H1 (cell line): ENCODE measurements around the gene KRT81. TPM values are rescaled to one million over a fixed set of nuclear protein-coding genes. Genes with fewer than 3 reads are reported as not detected.

ENCODE experiments used
- CTCF ChIA-PET: fragments of 300-600 bp; sonication (Branson Sonifier 250); formaldehyde crosslinking; loops from one replicate; lab custom pipeline; 2021; ENCODE audit not compliant: partially characterized antibody; lab: Charles Lee
- POLR2A ChIA-PET: fragments of 300-600 bp; sonication (Branson Sonifier 250); formaldehyde crosslinking; loops from one replicate; lab custom pipeline; 2021; ENCODE audit warnings: inconsistent platforms; ENCODE audit not compliant: partially characterized antibody; lab: Charles Lee
- DNase-seq, 2 experiments: peaks; one replicate each; pipeline versions ENCODE4 v3.0.0 to v3.0.0-alpha.2; 2010 to 2022; ENCODE audit warnings: low spot score in 2 of 2, low read depth in 1 of 2, mixed read lengths in 1 of 2
- FAIRE-seq: peaks from 2 replicates; lab custom pipeline; 2011; peaks lifted over from hg19 to GRCh38; lab: Jason Lieb, UNC
- H2AFZ ChIP-seq: 2 replicates; pipeline ENCODE4 v1.8.1; 2012; ENCODE audit warnings: low read length, inconsistent platforms
- H2AK5ac ChIP-seq: 2 replicates; pipeline ENCODE4 v1.6.1; 2013; ENCODE audit warnings: low read depth, low read length
- H2BK120ac ChIP-seq: replicated peaks from 2 replicates; pipeline ENCODE3; 2013; ENCODE audit warnings: low read depth, low read length, inconsistent platforms
- H2BK12ac ChIP-seq: 2 replicates; pipeline ENCODE4 v1.6.1; 2013; ENCODE audit warnings: low read depth, low read length
- H2BK15ac ChIP-seq: 2 replicates; pipeline ENCODE4 v1.6.1; 2013; ENCODE audit warnings: low read length
- H2BK20ac ChIP-seq: 2 replicates; pipeline ENCODE4 v1.6.1; 2013; ENCODE audit warnings: low read length
- H2BK5ac ChIP-seq: 2 replicates; pipeline ENCODE4 v1.6.1; 2013; ENCODE audit warnings: low read depth, low read length
- H3K14ac ChIP-seq: 2 replicates; pipeline ENCODE4 v1.6.1; 2013; ENCODE audit warnings: inconsistent platforms; ENCODE audit not compliant: insufficient read length
- H3K18ac ChIP-seq: 2 replicates; pipeline ENCODE4 v1.6.1; 2013; ENCODE audit warnings: low read length; ENCODE audit errors: extremely low read depth
- H3K23ac ChIP-seq: 2 replicates; pipeline ENCODE4 v1.6.1; 2013; ENCODE audit warnings: inconsistent platforms; ENCODE audit not compliant: insufficient read length
- H3K23me2 ChIP-seq: 2 replicates; pipeline ENCODE4 v1.6.1; 2013; ENCODE audit warnings: low read depth, low read length
- H3K27ac ChIP-seq: 2 replicates; pipeline ENCODE4 v1.6.1; 2011; ENCODE audit warnings: low read depth, low read length, inconsistent platforms
- H3K27me3 ChIP-seq, 4 experiments: replicated peaks in 1 of 4; 1 replicate in 1 of 4; 2 replicates in 3 of 4; pipeline versions ENCODE4 v1.6.1 to v1.8.1; 2011 to 2013; ENCODE audit warnings: low read length in 3 of 4, mild to moderate bottlenecking in 3 of 4, inconsistent platforms in 2 of 4, mixed read lengths in 2 of 4, moderate library complexity in 1 of 4; ENCODE audit not compliant: control insufficient read depth in 3 of 4, insufficient read depth in 3 of 4; ENCODE audit errors: extremely low read depth in 1 of 4
- H3K36me3 ChIP-seq, 4 experiments: 2 replicates each; pipeline versions ENCODE4 v1.6.1 to v1.8.1; 2011 to 2013; ENCODE audit warnings: mild to moderate bottlenecking in 4 of 4, low read length in 3 of 4, moderate library complexity in 2 of 4, control low read depth in 1 of 4, inconsistent platforms in 1 of 4; ENCODE audit not compliant: insufficient read depth in 4 of 4, control insufficient read depth in 2 of 4
- H3K4ac ChIP-seq: replicated peaks from 2 replicates; pipeline ENCODE3; 2013; ENCODE audit warnings: low read length, low read depth, mixed read lengths, inconsistent platforms; ENCODE audit not compliant: insufficient read length
- H3K4me1 ChIP-seq, 4 experiments: replicated peaks in 1 of 4; 1 replicate in 1 of 4; 2 replicates in 3 of 4; pipeline versions ENCODE4 v1.6.1 to v1.8.1; 2011 to 2013; ENCODE audit warnings: low read length in 3 of 4, inconsistent platforms in 2 of 4, mixed read lengths in 1 of 4; ENCODE audit not compliant: insufficient read depth in 4 of 4, control insufficient read depth in 3 of 4
- H3K4me2 ChIP-seq, 2 experiments: 2 replicates each; pipeline versions ENCODE4 v1.6.1 to v1.8.1; 2011 to 2013; ENCODE audit warnings: low read depth in 2 of 2, low read length in 2 of 2, control low read depth in 1 of 2, inconsistent platforms in 1 of 2, mild to moderate bottlenecking in 1 of 2; ENCODE audit not compliant: insufficient read depth in 1 of 2
- H3K4me3 ChIP-seq, 4 experiments: fragments of 200-600, 300-600 bp in 1 of 4; sonication (generic), shearing (Covaris generic), sonication (Bioruptor Twin) in 1 of 4; 2 replicates each; pipeline versions ENCODE4 v1.5.1 to v1.8.1; 2011 to 2016; ENCODE audit warnings: low read length in 4 of 4, low read depth in 3 of 4, control low read depth in 2 of 4, inconsistent platforms in 2 of 4, mild to moderate bottlenecking in 2 of 4, mixed read lengths in 1 of 4, moderate library complexity in 1 of 4; ENCODE audit not compliant: insufficient read depth in 2 of 4; ENCODE audit errors: extremely low read depth in 1 of 4
- H3K56ac ChIP-seq: replicated peaks from 2 replicates; pipeline ENCODE3; 2013; ENCODE audit warnings: low read depth, mild to moderate bottlenecking, mixed read lengths, low read length, inconsistent platforms; ENCODE audit not compliant: insufficient read length
- H3K79me1 ChIP-seq: 2 replicates; pipeline ENCODE4 v1.6.1; 2013; ENCODE audit warnings: low read depth, low read length, control low read depth
- H3K79me2 ChIP-seq, 2 experiments: 2 replicates each; pipeline versions ENCODE4 v1.6.1 to v1.8.1; 2012 to 2013; ENCODE audit warnings: low read length in 2 of 2, mild to moderate bottlenecking in 2 of 2, inconsistent platforms in 1 of 2; ENCODE audit not compliant: insufficient read depth in 2 of 2, control insufficient read depth in 1 of 2
- H3K9ac ChIP-seq, 4 experiments: replicated peaks in 1 of 4; 1 replicate in 1 of 4; 2 replicates in 3 of 4; pipeline versions ENCODE4 v1.6.1 to v1.8.1; 2011 to 2013; ENCODE audit warnings: low read depth in 3 of 4, low read length in 3 of 4, control low read depth in 2 of 4, mild to moderate bottlenecking in 2 of 4, moderate library complexity in 2 of 4, inconsistent platforms in 1 of 4; ENCODE audit errors: extremely low read depth in 1 of 4
- H3K9me3 ChIP-seq, 2 experiments: 2 replicates each; pipeline versions ENCODE4 v1.6.1 to v1.8.1; 2012 to 2013; ENCODE audit warnings: mild to moderate bottlenecking in 2 of 2, moderate library complexity in 2 of 2, control low read depth in 1 of 2, inconsistent platforms in 1 of 2, low read depth in 1 of 2, low read length in 1 of 2, mixed read lengths in 1 of 2; ENCODE audit not compliant: insufficient read depth in 2 of 2
- H4K20me1 ChIP-seq, 2 experiments: replicated peaks in 1 of 2; 2 replicates each; pipeline versions ENCODE3 to v1.8.1; 2011 to 2013; ENCODE audit warnings: inconsistent platforms in 2 of 2, low read length in 2 of 2, mild to moderate bottlenecking in 1 of 2; ENCODE audit not compliant: insufficient read depth in 2 of 2, control insufficient read depth in 1 of 2
- H4K5ac ChIP-seq: 2 replicates; pipeline ENCODE4 v1.6.1; 2013; ENCODE audit warnings: low read length, low read depth, mixed read lengths, inconsistent platforms; ENCODE audit not compliant: insufficient read length
- H4K8ac ChIP-seq: 2 replicates; pipeline ENCODE4 v1.8.0; 2013; ENCODE audit warnings: mild to moderate bottlenecking, moderate library complexity, low read length, inconsistent platforms; ENCODE audit not compliant: insufficient read depth; ENCODE audit errors: extremely low read depth
- H4K91ac ChIP-seq: replicated peaks from 2 replicates; pipeline ENCODE3; 2013; ENCODE audit warnings: low read length, mixed read lengths, inconsistent platforms; ENCODE audit not compliant: insufficient read length
- BACH1 ChIP-seq: IDR thresholded peaks from 2 replicates; pipeline ENCODE4 v1.6.1; 2012; ENCODE audit warnings: low read length, improper control_type of control experiment
- CEBPB ChIP-seq: IDR thresholded peaks from 2 replicates; pipeline ENCODE4 v1.6.1; 2012; ENCODE audit warnings: low read depth, low read length
- GTF2F1 ChIP-seq: IDR thresholded peaks from 2 replicates; pipeline ENCODE4 v1.6.1; 2012; ENCODE audit warnings: low read depth, low read length, improper control_type of control experiment, borderline replicate concordance
- RBBP5 ChIP-seq: IDR thresholded peaks from 2 replicates; pipeline ENCODE4 v1.7.1; 2012; ENCODE audit warnings: low read depth, mild to moderate bottlenecking, inconsistent platforms, low read length, moderate library complexity, borderline replicate concordance
- TAF1 ChIP-seq: IDR thresholded peaks from 2 replicates; pipeline ENCODE4 v1.6.1; 2011; ENCODE audit warnings: mild to moderate bottlenecking, low read depth, low read length
- TEAD4 ChIP-seq: IDR thresholded peaks from 2 replicates; pipeline ENCODE4 v1.6.1; 2012; ENCODE audit warnings: low read depth, low read length, inconsistent platforms, mixed read lengths
- WGBS, 2 experiments: shearing (Covaris generic) in 1 of 2; methylation state at CpG; one replicate each; pipeline versions ENCODE4 v1.1.6 to v1.1.7; 2013 to 2015; ENCODE audit warnings: low lambda C conversion rate in 2 of 2, mixed read lengths in 2 of 2, inconsistent platforms in 1 of 2, low coverage in 1 of 2, missing lambda C conversion rate in 1 of 2; ENCODE audit not compliant: insufficient replicate concordance in 2 of 2, insufficient coverage in 1 of 2, insufficient read length in 1 of 2; ENCODE audit errors: extremely low coverage in 1 of 2, missing lambda C conversion rate in 1 of 2; 5-methylcytosine and 5-hydroxymethylcytosine counted together
- polyA plus RNA-seq, 7 experiments: library from polyadenylated mRNA; depleted of rRNA in 3 of 7; stranded (reverse) in 5 of 7; unstranded in 2 of 7; fragments of >200 nt in 5 of 7; fragments of 200-250 nt in 2 of 7; gene quantifications; 1 replicate in 5 of 7; 2 replicates in 1 of 7; 4 replicates in 1 of 7; pipeline versions ENCODE4 v1.2.1 to v1.2.3, GENCODE V29; 2011 to 2013; ENCODE audit warnings: missing spikeins in 2 of 7, mixed read lengths in 2 of 7
- total RNA-seq: library from RNA; stranded (reverse); fragmentation: NEBNext Ultra II Directional; extraction: Animal tissue kit (Norgen Biotek cat#: 25700); gene quantifications from 2 replicates; pipeline ENCODE4 v1.2.1, GENCODE V29; 2021

Gene KRT81
- total and polyA plus RNA-seq, 2 of the 8 experiments (the other 6 are each of a cell fraction or from before 2014, with no cell fraction given), result not detected

GRCh38 chr12:52322069-52322468 is 30.7 kb upstream of the KRT81 start:
- no peak for DNase-seq
- no peak overlapping the region for H3K4ac ChIP-seq
- FAIRE-seq, result no peak
- no peak overlapping the region for H3K56ac ChIP-seq
- no peaks in the 10 kb centered on the region for H3K79me2 ChIP-seq
- H3K27me3 ChIP-seq, result no peaks in the 10 kb centered on the region
- no peak overlapping the region for H3K4me2 ChIP-seq
- H3K27ac ChIP-seq, result no peak overlapping the region
- H3K14ac ChIP-seq, result no peak overlapping the region
- WGBS, 2 experiments, result 80% methylated on average over 1 of the region's 1 CpG; no CpG with 5 or more reads in 1 of the 2 experiments
- no peak overlapping the region for H4K91ac ChIP-seq
- H3K4me3 ChIP-seq, result no peak overlapping the region
- H2BK15ac ChIP-seq, result no peak overlapping the region
- no peaks in the 10 kb centered on the region for H3K23me2 ChIP-seq
- H2BK20ac ChIP-seq, result no peak overlapping the region
- H2BK120ac ChIP-seq, result no peak overlapping the region
- no peak overlapping the region for H2BK5ac ChIP-seq
- H4K20me1 ChIP-seq, result no peaks in the 10 kb centered on the region
- no peak overlapping the region for H3K23ac ChIP-seq
- no peaks in the 10 kb centered on the region for H3K4me1 ChIP-seq
- H4K8ac ChIP-seq, result no peak overlapping the region
- no peak overlapping the region for H2AK5ac ChIP-seq
- ChIA-PET CTCF (interaction anchor here (0.9 to 19.8 kb wide), 12 partner anchors 7 to 339 kb away, joined by 3 to 353 read pairs (median 4); partner anchors contain the start of gene KRT7), POLR2A (interaction anchor here (1.3 kb wide), 1 partner anchor 13 kb away, joined by 3 read pairs; no protein-coding TSS in a partner anchor)
- no peak overlapping the region for H4K5ac ChIP-seq
- no peaks in the 10 kb centered on the region for H3K36me3 ChIP-seq
- no peaks in the 10 kb centered on the region for H3K79me1 ChIP-seq
- H3K9ac ChIP-seq, result no peak overlapping the region
- H2BK12ac ChIP-seq, result no peak overlapping the region
- H3K9me3 ChIP-seq, result no peaks in the 10 kb centered on the region
- no peak overlapping the region for H2AFZ ChIP-seq
- H3K18ac ChIP-seq, result no peak overlapping the region
- no peak for TF ChIP-seq TAF1
- no peak for TF ChIP-seq GTF2F1
- TF ChIP-seq TEAD4, result no peak
- TF ChIP-seq RBBP5, result no peak
- no peak for TF ChIP-seq BACH1
- no peak for TF ChIP-seq CEBPB
